GM06990 (cell line): ENCODE results near the gene VAV2.

Source experiments
- DNase-seq: peaks from one replicate; pipeline ENCODE4 v3.0.0-alpha.2; 2011; ENCODE audit not compliant: insufficient read length; ENCODE audit errors: extremely low read depth
- H3K27me3 ChIP-seq: replicated peaks from 2 replicates; pipeline ENCODE4 v1.6.0; 2011; ENCODE audit warnings: low read length; ENCODE audit not compliant: control insufficient read depth, insufficient read depth
- H3K36me3 ChIP-seq: 2 replicates; pipeline ENCODE4 v1.5.1; 2011; ENCODE audit warnings: low read length; ENCODE audit not compliant: control insufficient read depth, insufficient read depth
- H3K4me3 ChIP-seq: replicated peaks from 2 replicates; pipeline ENCODE4 v1.5.1; 2011; ENCODE audit warnings: low read depth, mild to moderate bottlenecking, control low read depth, low read length
- CTCF ChIP-seq: IDR thresholded peaks from 2 replicates; pipeline ENCODE4 v1.5.1; 2011; ENCODE audit warnings: low read length, control low read depth, mild to moderate bottlenecking, inconsistent platforms; ENCODE audit not compliant: insufficient read depth, poor library complexity, severe bottlenecking

VAV2 gene

GRCh38 chr9:133811471-133811870 lies 180.7 kb downstream of the VAV2 start:
- no peaks in the 10 kb centered on the region for H3K27me3 ChIP-seq
- DNase-seq: no peak
- peaks cover 32% of the 10 kb centered on the region for H3K36me3 ChIP-seq
- no peak overlapping the region for H3K4me3 ChIP-seq
- no peak for TF ChIP-seq CTCF

GRCh38 chr9:133810556-133811195 lies 181.4 kb downstream of the VAV2 start:
- peaks cover 35% of the 10 kb centered on the region for H3K36me3 ChIP-seq
- H3K27me3 ChIP-seq: no peaks in the 10 kb centered on the region
- no peak for TF ChIP-seq CTCF
- no peak overlapping the region for H3K4me3 ChIP-seq
- DNase-seq: no peak

DNA sequence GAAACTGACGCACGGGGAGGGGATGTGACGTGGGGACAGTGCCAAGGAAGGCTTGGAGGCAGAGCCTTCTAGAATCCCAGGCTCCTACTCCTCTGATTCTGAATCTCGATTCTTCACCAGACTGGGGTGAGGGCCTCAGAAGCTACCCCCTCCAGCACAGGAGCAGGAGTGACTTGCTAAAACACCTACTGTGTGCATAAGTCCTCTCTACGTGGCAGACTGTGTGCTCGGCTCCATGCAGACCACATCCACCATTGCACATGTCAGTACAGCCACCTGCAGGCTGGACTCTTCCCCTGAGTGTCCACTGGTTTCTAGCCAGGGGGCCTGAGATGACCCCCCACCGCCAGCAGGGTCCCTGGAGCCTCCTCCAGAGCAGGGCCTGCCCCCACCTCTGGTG lies 182.8 kb downstream of the VAV2 start:
- DNase-seq: no peak
- no peak overlapping the region for H3K4me3 ChIP-seq
- H3K36me3 ChIP-seq: peaks cover 43% of the 10 kb centered on the region
- no peaks in the 10 kb centered on the region for H3K27me3 ChIP-seq
- no peak for TF ChIP-seq CTCF

DNA sequence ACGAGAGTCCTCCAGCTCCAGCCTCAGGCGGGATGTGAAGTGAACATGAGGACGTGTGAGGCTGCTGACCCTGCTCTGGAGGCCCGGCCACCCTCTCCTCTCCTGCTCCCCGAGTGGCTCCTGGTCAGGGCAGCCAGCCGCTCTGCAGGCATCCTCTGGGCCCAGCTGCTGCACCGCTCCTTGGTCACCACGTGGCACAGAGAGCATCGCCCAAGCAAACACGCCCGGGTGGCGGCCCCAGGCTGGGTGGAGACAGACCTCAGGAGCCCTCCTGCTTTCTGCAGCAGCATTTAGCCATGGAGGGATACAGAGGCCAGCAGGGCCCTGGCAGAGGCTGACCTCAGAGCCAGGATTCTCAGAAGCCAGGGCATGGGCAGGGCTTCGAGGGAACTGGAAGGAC lies 184.3 kb downstream of the VAV2 start:
- TF ChIP-seq CTCF: no peak
- no peak overlapping the region for H3K4me3 ChIP-seq
- DNase-seq: no peak
- H3K36me3 ChIP-seq: peaks cover 43% of the 10 kb centered on the region
- H3K27me3 ChIP-seq: no peaks in the 10 kb centered on the region

- Histone ChIP-seq H3K27me3 (no peaks in the 10 kb centered on the region), H3K36me3 (peaks cover 47% of the 10 kb centered on the region), H3K4me3 (no peak overlapping the region)
- no peak for DNase-seq
- TF ChIP-seq CTCF: no peak
Measured at GRCh38 chr9:133807037-133807436, 185.1 kb downstream of the VAV2 start.

DNA sequence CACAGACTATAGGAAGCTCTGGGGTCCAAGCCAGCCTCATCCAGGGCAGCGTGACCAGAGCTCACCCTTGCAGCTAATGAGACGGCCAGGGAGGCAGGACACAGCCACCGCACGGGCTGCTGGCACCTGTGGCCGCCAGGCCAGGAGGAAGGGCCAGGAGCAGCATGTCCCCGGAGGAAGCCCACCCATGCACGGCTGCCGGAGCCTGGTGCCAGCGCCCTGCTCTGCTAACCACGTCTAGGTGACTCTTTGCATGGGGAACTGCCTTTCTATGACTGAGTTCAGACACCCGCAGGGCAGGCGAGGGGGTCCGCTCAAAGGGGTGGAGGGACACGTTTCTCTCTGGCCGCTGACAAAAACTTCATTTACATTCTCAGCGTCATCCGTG lies 185.5 kb downstream of the VAV2 start:
- Histone ChIP-seq H3K4me3 (no peak overlapping the region), H3K36me3 (peaks cover 47% of the 10 kb centered on the region), H3K27me3 (no peaks in the 10 kb centered on the region)
- TF ChIP-seq CTCF: no peak
- no peak for DNase-seq
